GM19452 (cell line): ENCODE measurements around the gene H6PD.

Source experiments
- ATAC-seq: cut with Tn5 transposase; IDR thresholded peaks from one replicate; pipeline ENCODE4 v1.9.1; 2021; ENCODE audit not compliant: unreplicated experiment

Gene H6PD

DNA sequence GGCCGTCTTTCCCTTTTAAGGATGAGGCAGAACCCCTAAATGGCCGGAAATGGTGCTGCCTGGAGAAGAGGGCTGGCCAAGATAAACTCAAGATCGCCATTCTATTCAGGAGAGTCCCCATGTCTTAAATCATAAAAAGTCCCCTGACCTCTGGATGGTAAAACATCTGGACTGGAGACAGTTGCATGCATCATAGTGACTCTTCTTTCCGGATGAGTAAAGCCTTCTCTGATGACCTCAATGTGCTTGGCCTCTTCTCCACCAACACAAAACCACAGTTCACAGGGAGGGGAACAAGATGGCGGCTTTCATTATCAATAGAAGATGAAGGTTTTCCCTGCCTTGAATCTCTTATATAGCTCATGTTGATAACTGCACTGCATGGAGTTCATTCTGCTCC is 27.5 kb upstream of the H6PD start:
- ATAC-seq: no peak

DNA sequence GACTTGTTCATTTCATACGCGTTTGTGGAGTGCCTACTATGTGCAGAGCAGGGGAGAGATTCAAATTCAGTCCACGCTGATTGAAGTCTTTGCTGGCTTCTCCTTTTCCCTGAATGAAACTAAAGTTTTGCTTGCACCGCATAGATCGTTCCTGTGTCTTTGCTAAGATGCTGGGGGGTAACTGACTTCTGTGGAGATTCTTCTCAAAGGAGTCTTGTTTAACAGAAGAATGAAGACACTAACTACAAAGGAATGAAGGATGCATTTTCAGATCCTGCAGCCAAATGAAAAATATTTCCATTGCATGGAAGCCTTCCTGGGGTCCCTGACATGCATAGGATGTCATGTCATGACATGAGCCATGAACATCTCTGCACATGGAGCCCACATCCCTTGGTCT is 26.9 kb upstream of the H6PD start:
- no peak for ATAC-seq

DNA sequence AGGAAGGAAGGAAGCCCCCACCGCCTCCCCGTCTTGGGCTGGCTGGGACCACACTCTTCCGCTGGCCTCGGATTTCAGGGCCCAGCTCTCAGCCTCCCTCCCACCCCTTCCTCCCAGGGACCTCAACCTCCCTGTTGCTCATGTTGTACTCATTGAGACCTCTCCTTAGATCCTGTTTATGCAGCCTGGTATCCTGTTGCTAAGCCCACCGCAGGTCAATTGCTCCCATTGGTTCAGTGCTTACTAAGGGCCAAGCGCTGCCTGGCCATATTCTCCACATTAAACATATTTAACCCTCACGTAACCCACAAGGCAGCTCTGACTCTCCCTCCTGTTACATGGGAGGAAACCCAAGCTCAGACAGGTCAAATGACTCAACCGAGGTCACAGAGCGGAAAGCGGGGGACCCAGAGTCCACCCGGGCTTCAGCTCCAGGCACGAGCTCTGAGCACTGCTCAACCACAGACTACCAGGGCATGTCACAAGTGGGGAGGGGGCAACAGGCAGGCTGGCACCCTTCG is 23.2 kb upstream of the H6PD start:
- no peak for ATAC-seq

DNA sequence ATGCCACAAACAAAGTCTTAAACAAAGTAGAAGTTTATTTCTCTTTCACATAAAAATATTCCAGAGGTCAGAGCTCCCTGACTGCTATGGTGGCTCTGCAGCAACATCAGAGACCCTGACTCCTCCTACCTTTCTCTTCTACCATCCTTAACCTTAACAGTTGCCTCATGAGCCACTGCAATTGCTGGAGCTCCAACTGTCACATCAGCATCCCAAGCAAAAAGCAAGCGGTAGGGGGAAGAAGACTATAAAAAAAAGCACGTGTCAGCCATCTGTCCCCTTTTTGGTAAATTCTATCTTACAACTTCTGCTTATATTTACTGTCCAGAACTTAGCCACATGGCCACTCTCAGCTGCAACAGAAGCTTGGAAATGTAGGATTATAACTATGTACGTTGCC is 21.8 kb upstream of the H6PD start:
- no peak for ATAC-seq

DNA sequence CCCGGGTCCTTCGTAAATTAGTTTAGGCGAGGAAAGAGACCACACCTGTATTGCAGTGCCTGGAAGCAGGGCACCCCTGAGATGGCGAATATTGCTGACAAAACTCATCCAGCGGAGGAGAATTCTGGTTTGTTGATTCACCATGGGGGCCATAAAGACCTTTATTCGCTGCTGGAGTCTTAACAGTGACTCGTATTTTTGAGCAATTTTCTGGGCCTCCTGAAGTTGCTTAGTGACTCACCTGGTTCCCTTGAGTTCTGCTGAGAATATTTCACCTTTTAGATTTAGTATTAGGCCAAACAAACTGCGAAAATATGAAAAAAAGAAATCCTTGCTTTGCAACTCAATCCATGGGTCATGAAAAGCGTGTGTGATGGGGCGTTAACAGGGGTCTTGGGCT is 20.6 kb upstream of the H6PD start:
- ATAC-seq: no peak

DNA sequence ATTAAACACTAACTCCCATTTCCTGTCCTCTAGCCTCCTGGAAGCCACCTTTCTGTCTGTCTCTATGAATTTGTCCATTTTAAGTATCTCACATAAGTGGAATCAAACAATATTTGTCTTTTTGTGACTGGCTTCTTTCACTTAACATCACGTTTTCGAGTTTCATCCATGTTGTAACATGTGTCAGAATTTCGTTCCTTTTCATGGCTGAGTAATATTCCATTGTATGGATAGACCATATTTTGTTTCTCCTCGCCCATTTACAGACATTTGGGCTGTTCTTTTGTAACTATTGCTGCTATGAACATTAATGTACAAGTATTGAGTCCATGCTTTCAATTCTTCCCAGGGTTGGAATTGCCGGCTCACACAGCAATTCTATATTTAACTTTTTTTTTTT is 15.7 kb upstream of the H6PD start:
- ATAC-seq: no peak

DNA sequence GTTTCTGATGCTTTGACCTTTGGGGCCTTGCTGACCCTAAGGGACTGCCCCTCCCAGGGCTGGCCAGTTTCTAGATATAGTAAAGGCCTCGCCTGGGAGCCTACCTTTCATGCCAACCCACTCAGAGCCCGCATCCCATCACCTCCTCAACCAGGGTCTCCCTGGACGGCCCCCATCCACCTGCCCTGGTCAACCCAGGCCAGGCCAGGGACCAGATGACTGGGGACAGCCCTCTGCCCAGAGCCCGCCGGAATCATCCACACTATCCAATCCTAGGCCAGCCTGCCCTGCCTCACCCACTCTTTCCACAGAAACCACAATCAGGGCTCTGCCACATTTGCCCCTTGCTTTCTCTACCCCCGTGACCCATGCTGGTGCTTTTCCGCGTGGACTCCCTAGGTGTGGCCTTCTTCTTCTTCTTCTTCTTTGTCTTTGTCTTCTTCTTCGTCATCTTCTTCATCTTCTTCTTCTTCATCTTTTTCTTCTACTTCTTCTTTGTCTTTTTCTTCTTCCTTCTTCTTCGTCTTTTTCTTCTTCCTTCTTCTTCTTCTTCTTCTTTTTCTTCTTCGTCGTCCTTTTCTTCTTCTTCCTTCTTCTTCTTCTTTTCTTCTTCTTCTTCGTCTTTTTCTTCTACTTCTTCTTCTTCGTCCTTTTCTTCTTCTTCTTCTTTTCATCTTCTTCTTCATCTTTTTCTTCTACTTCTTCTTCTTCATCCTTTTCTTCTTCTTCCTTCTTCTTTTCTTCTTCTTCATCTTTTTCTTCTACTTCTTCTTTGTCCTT is 11.5 kb upstream of the H6PD start:
- ATAC-seq: no peak

DNA sequence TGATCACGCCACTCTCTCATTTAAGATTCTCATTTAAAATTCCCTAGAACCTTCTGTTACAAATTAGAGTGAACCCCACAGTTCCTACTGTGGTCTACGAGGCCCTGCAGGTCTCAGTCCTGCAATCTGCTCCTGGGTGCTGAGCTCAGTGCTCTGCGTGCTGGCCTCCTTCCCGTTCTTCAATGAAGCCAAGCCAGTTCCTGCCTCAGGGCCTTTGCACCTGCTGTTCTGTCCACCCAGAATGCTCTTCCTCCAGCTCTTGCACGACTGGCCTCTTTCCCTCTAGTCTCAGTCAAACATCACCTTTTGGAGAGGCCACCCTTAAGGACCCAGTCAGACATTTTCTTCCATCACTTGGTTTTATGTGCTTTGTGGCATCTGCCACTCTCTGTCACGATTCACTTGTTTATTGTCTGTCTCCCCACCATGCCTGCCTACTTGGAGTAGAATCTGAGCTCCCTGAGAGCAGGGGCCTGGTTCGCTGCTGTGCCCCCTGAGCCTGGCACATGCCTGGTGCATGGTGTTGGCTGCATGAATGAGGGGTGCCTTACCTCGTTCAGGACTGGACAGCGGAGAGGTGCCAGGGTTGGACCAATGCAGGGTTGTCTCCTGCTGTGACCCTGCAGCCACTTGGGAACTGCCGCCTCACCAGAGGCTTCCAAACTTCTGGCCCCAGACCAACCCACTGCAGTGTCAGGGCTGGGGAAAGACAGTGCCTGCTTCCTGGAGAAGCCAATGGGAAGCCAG is 9.7 kb upstream of the H6PD start:
- ATAC-seq: no peak

DNA sequence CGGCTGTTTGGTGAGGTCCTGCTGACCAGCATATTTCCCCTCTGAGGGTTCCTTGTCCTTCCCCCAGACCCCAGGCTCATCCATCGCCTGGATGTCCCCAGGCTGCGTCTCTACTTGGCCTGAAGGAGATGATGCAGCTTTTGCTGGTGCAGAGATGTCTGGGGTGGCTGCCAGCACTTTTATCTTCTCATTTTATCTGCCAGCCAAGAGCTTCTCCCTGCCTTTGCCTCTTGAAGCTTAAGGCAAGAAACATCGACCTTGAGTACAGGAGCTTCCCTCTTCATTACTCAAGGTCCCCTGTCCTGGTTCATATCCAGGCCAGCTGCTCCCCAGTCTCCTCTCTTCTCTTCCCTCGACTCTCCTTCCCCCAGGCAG is 9.2 kb upstream of the H6PD start:
- ATAC-seq: no peak

DNA sequence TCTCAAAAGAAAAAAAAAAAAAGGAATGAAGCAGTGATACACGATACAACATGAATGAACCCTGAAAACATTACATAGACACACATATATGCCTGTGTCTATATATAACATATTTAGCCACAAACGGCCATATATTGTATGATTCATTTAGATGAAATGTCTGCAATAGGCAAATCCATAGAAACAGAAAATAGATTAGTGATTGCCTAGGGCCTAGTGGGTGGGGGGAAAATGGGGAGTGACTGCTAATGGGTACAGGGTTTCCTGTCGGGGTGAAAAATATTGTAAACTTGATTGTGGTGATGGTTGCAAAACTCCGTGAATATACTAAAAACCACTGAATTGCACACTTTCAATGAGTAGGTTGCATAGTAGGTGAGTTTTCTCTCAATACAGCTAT is 6.0 kb upstream of the H6PD start:
- ATAC-seq: no peak

DNA sequence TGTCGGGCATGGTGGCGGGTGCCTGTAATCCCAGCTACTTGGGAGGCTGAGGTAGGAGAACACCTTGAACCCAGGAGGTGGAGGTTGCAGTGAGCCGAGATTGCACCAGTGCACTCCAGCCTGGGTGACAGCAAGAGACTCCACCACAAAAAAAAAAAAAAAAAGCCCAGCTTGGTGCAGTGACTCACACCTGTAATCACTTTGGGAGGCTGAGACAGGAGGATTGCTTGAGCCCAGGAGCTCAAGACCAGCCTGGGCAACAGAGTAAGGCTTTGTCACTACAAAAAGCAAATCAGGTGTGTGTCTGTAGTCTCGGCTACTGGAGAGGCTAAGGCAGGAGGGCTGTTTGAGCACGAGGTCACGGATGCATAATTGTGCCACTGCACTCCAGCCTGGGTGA is 5.0 kb upstream of the H6PD start:
- no peak for ATAC-seq

DNA sequence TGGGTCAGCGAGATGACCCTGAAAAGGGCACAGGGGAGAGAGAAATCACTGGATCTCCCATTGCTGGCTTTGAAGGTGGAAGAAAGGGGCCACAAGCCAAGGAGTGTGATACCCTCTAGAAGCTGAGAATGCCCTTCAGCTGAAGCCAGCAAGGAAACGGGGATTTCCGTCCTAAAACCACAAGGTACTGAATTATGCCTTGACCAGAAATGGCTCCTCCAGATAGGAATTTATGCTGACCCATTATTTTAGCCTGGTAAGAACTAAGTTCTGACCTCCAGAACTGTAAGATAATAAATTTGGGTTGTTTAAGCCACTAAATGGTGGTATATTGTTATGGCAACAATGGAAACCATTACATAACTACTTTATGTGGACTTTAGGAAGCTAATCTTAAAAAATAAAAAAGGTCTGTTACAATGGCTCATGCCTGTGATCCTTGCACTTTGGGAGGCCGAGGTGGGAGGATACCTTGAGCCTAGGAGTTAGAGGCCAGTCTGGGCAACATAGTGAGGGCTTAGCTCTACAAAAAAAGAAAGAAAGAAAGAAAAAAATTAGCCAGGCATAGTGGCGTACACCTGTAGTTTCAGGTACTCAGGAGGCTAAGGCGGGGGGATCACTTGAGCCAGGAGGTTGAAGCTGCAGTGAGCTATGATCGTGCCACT is 3.6 kb upstream of the H6PD start:
- ATAC-seq: no peak

DNA sequence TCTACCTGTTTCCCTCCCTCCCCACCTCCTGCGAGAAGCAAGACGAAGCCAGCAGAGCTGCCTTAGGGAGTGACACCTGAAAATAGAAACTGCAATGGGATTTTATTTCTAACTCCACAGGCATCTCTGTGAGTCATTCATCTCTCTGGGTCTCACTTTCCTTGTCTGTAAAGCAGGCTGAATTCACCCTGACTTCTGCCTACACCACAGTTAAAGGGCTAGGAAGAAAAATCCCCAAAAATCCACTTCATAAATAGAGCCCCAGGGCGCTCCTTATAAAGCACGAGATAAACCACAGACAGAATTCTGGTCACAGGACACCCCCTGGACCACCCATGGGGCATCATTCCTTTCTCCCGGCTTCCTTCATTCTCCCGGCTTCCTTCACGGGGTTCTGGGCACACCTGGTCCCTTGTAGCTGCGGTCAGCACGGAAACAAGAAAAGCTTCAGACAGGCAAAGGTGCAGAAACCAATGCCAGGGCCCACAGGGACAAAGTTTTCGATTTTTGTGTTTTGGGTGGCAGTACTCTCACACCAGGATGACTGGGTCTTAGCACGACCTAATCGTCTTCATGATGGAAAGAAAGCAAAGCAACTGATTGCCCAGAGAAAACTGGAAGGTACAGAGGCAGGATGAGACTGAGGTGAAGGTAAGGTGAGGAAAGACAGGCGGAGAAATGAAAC is 2.8 kb upstream of the H6PD start:
- no peak for ATAC-seq

DNA sequence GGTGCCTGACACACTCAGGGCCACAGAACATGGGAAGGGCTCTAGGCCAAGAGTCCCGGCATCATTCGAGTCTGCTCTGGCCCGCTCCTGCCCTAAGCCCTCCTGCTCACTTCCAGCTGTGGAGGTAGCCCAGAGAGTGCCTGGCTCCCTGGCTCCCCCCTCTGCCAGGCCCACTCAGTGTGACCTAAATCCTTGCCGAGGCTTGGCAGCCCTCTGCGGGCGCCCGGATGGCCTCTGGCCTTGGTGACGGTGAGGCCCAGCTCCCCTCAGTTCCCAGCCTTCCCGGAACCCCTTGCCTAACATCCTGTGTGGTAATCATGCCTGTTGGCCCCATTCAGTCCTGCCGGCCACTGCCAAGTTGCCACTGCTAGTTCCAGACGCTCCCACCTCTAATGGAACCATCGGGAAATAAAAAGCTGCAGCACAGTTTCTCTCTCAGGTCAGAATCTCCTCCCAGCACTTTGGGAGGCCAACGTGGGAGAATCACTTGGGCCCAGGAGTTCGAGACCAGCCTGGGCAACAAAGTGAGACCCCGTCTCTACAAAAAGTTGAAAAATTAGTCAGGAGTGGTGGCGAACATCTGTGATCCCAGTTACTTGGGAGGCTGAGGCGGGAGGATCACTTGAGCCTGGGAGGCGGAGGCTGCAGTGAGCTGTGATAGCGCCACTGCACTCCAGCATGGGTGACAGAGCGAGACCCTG is 1.2 kb upstream of the H6PD start:
- no peak for ATAC-seq

DNA sequence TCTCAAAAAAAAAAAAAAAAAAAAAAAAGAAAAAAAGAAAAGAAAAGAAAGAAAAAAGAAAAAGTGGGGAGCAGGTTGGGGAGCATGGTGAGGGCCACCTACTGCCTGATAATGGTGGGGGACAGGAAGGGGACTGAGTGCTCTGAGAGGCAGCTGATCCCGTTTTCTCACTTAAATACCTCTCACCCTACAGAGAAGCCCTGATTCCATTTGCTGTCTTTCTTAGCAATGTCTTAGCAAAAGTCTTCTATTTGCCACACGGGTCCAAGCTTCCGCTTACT is 692 bp upstream of the H6PD start:
- no peak for ATAC-seq

DNA sequence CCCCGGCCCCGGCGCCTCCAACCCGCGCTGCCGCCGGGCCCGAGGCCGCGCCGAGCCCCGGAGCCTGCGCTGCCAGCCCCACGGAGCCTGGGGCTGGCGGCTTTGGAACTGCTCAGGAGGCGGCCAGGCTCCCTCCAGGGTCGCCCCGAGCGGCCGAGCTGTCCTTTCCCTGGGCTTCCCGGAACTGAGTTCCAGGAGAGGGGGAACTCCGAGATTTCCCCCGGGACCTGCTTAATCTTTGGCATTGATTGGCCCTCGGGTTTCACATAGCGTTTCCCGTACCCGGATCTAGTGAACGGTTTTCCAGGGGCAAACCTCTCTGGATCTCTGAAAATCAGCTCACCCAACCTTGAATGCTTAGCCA is 504 bp downstream of the H6PD start:
- no peak for ATAC-seq

DNA sequence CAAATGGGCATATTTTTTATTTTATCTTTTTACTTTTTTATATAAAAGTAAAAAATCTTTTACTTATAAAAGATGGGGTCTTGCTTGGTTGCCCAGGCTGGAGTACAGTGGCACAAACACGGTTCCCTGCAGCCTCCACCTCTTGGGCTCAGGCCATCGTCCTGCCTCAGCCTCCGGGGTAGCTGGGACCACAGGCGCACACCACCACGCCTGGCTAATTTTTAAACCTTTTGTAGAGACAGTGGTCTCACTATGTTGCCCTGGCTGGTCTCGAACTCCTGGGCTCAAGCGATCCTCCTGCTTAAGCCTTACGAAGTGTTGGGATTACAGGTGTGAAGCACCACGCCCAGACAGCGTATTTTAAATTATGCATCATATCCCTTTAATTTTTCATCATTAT is 986 bp downstream of the H6PD start:
- ATAC-seq: no peak

DNA sequence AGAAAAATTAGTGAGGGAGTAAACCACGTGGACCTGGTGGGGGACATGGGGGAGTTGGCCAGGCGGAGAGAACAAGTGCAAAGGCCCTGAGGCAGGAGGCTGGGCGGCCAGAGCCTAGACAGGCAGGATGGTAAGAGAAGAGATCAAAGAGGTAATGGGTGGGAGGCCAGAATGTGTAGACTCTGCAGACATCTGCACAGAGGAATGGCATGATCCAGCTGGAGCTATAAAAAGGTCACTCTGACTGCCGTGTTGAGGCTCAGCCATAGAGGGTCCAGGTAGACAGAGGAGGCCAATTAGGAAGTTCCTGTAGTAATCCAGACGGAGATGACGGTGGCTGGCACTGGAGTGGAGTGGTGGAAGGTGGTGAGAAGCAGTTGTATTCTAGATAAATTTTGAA is 3.6 kb downstream of the H6PD start:
- no peak for ATAC-seq

DNA sequence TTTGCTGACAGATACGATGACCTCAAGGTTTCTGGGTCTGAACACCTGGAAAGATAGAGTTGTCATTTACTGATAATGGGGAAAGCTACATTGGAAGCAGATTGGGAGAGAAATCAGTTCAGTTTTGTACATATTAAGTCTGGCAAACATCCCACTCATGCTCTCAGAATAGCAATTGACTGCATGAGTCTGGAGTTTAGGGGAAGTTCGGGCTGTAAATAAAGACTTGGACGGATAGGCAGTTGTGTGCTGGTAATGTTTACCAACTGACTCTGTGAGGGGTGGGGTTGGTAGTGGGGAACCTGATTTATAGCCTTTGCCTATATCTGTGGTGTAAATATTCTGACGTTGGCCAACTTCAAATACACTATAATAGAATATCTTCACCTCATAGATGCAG is 4.0 kb downstream of the H6PD start:
- no peak for ATAC-seq

DNA sequence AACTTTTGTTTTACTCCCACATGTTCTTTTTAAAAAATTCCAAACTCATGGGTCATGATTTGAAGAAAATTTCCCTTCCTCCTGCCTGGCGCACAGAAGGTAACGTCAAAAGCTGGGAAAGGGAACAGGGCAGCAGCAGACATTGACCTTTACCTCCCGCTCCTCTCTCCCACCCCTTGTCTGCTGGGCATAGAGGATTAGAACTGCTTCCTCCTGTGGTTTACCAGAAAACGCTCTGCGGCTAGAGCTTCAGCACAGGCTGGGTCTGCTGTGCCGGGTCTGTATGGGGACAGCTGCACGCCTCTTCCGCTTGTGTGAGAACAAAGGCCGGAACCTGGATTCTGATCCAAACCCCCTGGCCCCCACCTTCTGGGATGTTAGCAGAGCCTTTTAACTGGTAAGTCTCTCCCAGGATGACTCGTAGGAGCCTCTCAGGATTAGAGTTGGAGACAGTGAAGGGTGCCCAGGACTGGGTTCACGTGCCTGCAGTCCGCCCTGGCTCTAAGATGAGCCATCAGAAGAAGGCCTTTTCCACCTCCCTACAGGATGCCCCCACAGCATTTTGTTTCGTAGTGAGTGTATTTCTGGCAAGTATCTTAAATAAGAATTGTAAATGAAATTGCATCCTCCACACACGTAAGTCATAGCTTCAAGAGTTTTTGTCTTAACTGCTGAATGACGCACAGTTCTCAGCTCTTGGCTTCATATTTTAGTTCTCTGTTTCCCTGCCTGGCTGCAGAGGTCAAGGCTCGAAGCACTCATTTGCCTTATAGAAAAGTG is 5.2 kb downstream of the H6PD start:
- ATAC-seq: no peak
